ENCODE data around the gene TNFAIP3.

The TNFAIP3 gene

GRCh38 chr6:137931849-137932465 is 64.9 kb downstream of the TNFAIP3 start (continued):
- TF ChIP-seq OSR1 (CRISPR knock-in tag; IDR thresholded peaks at IDR 0.05) (no peak), TOX (CRISPR knock-in tag; IDR thresholded peaks at IDR 0.05; ENCODE audit: borderline replicate concordance) (no peak), RARB (CRISPR knock-in tag; IDR thresholded peaks at IDR 0.05) (no peak)
- TF ChIP-seq, protein P1, sequence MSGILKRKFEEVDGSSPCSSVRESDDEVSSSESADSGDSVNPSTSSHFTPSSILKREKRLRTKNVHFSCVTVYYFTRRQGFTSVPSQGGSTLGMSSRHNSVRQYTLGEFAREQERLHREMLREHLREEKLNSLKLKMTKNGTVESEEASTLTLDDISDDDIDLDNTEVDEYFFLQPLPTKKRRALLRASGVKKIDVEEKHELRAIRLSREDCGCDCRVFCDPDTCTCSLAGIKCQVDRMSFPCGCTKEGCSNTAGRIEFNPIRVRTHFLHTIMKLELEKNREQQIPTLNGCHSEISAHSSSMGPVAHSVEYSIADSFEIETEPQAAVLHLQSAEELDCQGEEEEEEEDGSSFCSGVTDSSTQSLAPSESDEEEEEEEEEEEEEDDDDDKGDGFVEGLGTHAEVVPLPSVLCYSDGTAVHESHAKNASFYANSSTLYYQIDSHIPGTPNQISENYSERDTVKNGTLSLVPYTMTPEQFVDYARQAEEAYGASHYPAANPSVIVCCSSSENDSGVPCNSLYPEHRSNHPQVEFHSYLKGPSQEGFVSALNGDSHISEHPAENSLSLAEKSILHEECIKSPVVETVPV (CRISPR knock-in tag; IDR thresholded peaks at IDR 0.05) = no peak
- TF ChIP-seq, protein P2, sequence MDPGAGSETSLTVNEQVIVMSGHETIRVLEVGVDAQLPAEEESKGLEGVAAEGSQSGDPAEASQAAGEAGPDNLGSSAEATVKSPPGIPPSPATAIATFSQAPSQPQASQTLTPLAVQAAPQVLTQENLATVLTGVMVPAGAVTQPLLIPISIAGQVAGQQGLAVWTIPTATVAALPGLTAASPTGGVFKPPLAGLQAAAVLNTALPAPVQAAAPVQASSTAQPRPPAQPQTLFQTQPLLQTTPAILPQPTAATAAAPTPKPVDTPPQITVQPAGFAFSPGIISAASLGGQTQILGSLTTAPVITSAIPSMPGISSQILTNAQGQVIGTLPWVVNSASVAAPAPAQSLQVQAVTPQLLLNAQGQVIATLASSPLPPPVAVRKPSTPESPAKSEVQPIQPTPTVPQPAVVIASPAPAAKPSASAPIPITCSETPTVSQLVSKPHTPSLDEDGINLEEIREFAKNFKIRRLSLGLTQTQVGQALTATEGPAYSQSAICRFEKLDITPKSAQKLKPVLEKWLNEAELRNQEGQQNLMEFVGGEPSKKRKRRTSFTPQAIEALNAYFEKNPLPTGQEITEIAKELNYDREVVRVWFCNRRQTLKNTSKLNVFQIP (CRISPR knock-in tag; IDR thresholded peaks at IDR 0.05; ENCODE audit: borderline replicate concordance, low read depth) = no peak

Data from SK-N-SH treated with all-trans-retinoic acid at 6 μM for 48 hours (cell line).